ENCODE data around the gene LDAH.

DNA sequence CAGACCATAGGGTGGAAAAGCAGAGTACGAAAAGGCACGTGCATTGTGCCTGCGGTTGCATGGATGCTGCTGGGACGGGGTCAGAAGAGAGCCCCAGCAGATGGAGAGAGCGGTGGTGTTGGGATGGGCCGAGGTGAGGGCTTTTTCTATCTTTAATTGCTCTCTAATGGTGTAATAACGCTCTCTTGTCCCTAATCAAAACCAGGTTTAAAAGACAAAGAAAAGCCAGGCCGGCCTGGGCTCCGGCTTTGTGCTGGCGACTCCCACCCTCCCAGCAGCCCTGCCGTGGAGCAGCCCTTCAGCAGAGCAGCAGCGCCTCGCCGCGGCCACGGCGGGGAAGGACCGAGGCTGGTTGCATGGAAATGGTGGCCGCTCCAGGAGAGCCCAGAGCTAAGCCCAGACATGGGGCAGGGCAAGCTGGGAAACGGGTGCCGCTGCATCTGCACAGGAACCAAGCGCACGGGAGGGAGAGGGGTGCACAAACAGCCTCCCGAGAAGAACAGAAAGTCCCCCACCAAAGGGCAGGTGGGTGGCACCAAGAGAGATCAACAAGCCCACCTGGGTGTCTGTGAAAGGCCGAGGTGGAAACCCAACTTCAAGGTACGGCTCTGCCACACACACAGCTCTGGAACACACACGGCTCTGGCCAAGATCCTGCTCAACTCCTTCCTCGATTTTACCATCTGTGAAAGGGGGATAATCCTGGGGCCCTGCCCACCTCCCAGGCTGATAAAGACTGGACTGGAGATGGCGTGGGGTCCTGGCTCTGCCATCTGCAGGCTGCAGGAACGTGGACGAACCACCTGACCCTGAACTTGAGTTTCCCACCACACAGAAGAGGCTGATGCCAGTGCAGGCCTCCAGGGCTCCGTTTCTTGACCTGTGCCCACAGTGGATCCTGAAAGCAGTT, 187.0 kb downstream of the LDAH start:
- TF ChIP-seq ZFX (IDR thresholded peaks at IDR 0.05; ENCODE audit: borderline replicate concordance) (no peak), CTCF (IDR thresholded peaks at IDR 0.05) (peak; percentile 90)
